ENCODE measurements around the gene APOL3.
"Not testable (repeated sequence)": the region's sequence is repeated elsewhere in the genome, so short reads cannot be mapped to it uniquely, and the experiment has no call there.

Gene APOL3

DNA sequence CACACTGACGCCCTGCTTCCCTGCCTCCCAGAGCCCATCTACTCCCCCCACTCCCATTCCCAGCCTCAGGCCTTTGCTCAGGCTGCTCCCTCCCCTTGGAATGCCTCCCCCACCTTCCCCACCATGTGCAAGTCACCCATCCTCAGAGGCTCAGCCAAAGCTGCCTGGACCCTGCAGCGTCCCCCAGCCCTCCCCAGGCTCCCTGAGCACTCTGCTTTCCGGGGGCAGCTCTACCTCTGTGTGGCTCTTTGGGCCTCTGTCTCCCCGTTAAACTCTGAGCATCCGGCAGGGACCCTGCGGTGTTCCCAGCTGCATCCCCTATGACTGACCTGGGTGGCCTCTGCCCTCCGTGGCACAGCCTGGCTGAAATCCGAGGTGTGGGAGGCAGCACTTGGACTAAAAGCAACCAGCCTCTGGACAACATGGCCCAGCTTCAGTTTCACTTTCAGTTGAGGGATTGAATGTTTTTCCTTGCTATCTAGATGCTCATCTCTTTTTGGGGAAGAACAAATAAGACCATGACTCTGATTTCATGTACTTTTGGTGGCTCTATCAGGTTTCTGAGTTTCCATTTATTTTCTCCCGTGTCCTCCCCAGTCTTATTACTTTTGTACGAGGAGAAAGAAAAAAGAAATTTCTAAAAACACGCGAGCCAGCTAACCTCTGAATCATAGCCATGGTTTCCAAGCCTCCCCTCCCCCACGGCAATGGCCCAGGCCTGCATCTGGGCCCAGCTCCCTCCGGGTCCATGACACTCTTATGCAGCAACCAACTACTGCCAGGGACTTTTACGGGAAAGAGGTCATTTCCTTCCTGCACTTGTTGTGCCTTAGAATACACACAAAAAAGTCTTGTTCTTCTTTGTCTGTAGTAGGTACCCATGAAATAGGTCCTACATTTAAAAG lies 3.8 kb downstream of the APOL3 start:
- DNase-seq: no peak

DNA sequence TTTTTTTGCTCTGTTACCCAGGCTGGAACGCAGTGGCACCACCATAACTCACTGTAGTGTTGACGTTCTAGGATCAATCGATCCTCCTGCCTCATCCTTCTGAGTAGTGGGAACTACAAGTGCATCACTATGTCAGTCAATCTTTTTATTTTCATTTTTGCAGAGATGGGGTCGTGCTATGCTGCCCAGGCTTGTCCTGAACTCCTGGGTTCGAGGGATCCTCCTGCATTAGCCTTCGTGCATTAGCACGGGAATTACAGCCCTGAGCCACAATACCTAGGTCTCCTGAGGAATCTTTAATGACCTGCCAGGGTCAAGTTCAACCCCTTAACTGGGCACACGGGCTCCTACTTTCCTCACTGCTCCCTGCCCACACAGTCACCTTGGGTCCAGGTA lies 4.4 kb downstream of the APOL3 start:
- DNase-seq: no peak

DNA sequence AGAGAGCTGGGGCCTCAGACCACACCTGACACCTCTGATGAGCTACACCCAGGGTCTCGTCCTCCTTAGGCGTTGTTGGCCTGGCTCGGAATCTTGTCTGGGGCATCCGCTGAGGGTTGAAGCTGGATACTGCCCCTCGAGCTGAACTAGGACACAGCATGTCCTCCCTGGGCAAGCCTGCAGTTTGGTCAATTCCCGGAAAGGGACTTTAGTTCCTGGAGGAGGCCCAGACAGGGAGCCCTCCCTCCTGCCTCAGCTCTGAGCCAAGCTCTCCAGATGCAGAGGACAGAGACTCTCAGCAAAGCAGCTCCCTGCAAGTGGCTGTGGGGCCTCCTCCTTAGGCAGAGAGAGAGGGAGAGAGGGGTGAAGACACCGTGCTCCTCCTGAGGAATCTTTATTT lies 4.9 kb downstream of the APOL3 start:
- no peak for DNase-seq

DNA sequence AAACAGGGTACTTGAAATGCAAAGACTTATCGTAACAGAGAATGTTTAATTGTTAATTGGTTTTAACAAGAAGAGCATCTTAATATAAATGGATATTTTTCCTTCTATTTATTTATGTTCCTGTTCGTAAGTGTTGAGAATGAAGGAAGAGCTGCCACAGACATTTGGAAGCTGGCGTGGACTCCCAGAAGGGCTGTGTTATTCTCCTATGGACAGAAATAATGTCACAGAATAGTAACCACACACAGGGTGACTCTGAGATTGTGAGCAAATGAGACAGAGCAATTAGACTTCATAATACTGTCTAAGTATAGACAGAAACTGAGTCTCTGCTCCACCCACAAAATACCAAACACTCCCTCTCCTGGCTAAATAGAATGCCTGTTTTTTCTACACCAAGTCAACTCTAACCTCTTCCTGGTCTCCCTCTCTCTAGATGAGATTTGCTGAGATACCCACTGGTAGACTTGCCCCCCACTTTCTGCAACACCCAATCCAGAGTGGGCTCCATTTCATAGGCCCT lies 6.1 kb downstream of the APOL3 start:
- no peak for DNase-seq

DNA sequence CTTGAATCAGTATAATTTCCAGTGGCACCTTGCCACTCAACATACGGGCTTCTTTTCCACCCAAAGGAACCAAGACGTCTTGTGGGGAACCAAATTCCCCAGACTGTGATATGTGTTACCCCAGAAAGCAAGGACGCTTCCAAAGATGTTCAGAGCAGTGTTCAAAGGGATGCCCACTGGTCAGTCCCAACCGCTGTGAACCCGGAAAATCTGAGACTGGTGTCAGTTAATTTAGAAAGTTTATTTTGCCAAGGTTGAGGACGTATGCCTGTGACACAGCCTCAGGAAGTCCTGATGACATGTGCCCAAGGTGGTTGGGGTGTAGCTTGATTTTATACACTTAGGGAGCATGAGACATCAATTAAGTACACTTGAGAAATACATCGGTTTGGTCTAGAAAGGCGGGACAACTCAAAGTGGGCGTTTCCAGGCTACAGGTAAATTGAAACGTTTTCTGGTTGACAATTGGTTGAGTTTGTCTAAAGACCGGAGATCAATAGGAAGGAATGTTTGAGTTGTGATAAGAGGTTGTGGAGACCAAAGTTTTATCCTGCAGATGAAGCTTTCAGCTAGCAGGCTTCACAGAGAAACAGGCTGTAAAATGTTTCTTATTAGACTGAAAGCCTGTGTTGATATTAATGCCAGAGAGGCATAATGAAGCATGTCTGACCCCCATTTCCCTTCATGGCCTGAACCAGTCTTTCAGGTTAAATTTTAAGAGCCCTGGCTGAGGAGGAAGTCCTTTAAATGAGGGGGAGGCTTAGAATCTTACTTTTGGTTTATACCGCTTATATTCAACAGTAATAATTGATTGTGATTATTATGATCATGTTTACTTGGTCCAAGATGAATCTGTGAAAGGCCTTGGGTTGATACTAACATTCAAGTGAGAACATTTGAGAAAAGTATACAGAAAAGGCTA lies 6.8 kb downstream of the APOL3 start:
- no peak for DNase-seq

DNA sequence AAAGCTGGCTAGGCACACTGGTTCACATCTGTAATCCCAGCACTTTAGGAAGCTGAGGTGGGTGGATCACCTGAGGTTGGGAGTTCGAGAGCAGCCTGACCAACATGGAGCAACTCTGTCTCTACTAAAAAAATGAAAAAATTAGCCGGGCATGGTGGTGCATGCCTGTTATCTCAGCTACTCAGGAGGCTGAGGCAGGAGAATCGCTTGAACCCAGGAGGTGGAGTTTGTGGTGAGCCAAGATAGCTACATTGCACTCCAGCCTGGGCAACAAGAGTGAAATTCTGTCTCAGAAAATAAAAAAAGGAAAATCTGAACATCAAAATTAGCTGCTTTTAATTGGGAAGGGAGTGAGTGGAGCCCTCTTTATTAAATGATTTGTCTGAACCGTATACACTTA lies 7.7 kb downstream of the APOL3 start:
- DNase-seq: not testable (repeated sequence)

DNA sequence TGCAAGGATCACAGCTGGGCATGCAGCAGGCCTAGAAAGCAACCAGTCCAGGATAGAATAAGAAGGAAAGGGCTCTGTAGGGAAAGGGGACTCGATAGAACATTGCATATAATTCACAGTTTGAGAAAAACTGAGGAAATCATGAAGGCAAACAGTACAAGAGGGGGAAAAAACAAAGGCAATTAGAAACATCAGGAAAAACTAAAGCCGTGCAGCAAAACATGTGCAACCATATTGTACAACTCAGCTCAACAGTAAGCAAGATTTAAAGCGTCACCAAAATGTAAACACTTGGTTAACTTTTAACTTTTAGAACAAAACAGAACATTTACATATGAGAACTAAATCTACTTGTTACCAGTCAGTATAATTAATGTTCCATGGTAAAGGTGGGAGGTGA lies 8.5 kb downstream of the APOL3 start:
- no peak for DNase-seq

DNA sequence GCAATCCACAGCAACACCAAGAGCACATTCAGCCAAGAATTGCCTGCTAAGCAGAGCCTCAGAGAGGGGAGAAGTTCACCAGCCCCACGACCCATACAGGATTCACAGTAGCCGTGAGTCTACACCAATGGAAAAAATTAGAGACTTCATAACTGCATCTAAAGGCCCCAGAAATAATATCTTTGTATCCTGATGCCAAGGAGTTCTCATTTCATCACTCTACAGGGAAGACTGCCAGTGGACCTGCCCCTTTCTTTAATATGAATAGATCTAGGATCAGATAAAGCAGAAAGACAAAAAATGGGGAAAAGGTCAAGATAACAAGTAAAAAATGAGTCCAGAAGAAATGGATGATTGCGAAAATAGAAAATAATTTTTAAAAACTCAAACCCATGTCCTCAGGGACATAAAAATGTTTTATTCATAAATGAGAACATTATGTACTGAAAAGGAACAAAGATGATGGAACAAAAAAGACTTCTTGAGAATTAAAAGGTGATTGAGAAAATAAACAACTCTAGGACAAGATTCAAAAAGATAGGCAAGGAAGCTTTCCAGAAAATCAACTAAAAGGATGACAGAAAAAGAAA lies 9.5 kb downstream of the APOL3 start:
- DNase-seq: no peak

DNA sequence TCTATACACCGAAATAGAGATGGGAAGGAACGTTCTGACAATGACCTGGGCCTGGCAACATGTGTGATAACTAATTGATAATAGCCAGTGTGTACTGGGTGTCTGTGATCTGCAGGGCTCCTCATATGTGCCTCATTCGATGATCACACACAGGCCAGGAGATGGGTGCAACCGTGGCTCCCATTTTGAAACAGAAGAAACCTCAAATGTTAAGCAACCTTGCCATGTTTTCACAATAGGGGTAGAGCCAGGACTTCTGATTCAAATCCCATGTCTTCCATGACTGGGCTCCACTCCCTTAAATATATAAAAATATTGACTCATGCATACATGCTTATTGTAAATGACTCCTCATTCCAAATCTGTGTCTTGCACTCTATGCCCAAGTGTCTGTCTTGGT lies 11.1 kb downstream of the APOL3 start:
- no peak for DNase-seq

DNA sequence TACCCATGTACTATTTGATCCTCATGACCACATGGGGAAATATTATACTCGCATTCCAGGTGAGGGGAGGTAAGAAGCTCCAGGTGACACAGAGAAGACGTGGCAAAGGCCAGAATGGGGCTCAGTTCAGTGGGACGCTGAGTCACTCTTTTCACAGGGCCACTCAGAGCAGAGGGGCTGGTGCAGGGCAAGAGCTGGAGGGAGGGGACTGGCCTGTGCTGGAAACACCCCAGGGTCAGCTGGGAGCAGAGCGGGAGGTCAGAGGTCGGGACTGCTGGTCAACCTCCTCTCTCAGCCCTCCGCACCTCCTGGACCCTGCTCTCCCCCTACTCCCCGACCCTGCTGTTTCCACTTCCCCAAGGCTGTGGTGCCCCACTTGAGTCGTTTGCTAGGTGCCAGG lies 12.1 kb downstream of the APOL3 start:
- no peak for DNase-seq

DNA sequence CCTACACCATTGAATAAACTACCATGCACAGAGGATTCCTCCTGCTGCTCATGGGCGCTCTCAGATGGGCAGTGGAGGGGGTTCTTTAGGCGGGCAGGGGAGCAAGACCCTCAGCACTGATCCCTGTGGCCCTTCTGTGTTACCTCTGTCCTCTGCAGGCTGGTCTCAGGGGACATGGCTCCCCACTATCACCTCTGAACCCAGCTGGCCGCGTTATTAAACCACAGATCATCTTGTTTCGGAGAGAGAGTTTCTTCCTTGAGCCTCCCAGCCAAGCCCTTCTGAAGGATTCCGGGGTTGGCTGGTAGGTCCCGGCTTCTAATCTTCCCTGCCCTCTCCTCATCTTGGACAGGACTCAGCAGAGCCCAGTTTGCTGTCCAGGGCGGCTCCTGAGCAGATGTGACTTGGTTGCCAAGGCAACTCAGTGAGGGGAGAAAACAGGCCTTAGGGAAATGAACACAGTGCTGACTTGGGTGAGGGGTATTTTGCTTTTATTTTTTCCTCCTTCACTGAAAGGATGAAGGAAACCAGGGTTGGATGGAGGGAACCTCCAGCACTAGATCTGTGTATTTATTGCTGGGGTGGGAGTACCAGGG lies 13.3 kb downstream of the APOL3 start:
- no peak for DNase-seq

DNA sequence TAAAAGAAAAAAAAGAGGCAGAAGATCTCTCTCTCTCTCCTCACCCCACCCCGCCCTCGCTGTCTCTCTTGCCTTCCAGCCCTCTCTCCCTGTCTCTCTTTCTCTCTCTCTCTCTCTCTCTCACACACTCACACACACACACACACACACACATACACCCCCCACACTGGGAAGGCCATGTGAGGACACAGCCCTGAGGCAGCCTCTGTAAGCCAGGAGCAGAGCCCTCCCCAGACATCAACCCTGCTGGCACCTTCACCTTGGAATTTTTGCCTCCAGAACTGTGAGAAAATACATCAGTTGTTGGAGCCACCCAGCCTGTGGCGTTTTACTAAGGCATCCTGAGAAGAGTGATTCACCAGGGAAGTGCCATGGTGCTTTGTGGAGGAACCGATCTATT lies 14.7 kb downstream of the APOL3 start:
- no peak for DNase-seq

DNA sequence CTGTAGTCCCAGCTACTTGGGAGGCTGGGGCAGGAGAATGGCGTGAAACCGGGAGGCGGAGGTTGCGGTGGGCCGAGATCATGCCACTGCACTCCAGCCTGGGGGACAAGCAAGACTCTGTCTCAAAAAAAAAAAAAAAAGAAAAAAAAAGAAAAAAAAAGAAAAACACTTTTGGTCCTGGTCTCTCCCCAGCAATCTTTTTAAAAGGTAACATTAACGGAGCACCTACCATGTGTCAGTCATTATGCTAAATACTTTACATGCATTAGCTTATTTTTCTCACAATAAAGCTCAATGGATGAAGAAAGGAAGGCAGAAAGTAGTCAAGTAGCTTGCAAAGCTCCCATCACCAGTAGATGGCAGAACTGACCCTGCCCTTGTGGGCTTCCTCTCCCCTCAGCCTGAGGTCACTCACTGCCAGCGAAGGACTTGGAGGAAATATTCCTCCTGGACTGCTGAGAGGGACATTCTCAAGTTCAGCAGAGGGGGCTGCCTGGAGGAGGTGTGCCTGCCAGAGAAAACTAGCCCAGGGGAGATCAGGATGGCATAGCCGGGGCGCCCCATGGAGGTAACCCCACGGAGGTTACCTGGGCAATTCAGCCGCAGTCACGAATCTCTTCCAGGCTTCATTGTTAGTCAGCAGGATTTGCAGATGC lies 15.5 kb downstream of the APOL3 start:
- no peak for DNase-seq

DNA sequence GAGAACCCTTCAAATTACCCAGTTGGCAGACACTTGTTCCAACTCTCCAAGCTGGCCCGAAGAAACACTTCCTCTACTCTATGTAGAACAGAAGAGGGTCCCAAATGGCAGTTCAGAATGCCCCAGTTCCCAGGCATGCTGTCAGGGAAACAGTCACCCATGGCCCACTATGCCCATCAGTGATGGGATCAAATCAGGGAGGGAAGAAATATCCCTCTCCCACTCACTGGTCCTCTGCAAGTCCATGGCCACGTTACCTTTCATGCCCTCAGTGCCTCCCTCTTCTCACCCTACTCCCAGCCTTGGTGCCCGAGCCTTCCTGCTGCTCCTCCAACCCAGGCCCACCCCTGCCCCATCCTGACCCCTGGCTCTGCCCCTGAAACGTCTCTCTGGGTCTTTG lies 16.6 kb downstream of the APOL3 start:
- DNase-seq: no peak

DNA sequence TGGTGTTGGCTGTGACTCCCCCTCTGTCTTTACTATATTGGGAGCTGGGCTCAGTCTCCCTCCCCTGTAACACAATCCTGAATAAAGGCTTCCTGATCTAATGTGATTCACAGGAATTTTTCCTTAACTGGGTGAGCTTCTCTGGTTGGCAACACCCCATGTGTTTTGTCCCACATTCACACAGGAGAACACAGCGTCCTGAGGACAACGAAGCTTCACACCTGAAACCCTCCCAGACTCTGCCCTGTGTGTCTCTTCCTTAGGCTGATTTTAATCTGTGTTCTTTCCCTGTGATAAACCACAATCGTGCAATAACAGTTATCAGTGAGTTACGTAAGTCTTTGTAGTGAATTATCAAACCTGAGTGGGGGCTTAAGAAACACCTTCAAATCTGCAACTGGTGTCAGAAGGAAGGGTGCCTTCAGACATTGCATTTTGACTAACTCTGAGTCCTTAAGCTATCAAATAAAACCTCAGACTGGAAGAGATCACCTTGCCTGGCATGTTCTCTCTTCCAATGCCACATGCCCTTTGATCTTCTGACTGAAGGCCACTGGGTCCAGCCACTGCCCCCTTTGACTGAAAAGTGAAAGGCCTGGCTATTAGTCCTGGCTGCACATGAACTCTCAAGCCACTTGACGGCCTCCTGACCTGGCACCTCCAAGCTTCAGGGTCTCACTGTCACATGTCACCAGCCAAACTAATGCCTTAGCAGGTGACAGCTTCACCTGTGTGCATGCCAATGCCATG lies 17.3 kb downstream of the APOL3 start:
- DNase-seq: no peak

DNA sequence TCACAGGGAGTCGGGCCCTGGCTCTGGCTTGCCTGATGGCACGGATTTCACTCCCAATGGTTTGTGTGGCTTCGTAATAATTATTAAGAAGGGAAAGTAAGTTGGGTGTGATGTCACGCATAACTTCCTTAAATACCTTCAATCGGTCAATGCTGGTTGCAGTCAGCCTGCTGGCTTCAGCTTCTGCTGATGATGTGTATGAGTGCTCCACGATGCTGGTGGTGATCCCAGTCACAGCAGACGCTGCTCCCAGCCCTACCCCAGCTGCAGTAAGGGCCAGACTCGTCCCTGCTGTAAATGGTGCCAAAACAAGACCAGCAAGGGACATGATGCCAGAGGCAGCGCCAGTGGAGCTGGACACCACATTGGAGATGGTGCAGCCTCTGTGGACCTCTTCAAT lies 19.1 kb downstream of the APOL3 start:
- DNase-seq: no peak

DNA sequence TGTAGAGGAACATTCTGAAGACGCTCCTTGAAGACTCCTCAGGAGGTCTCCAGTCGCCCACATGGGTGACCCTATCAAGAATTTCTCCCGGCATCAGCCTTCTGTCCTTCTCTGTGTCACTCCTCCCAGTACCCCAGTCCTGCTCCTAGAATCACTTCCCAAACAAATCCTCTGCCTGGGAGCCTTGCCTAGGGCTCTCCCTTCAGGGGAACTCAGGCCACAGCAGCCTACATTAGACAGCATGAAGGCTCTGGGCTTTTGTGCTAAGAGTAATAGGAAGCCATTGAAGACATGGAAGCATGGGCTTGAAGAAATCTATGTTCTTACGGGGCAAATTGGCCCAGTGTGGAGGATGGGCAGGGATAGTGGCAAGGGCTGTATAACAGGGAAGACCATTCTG lies 21.8 kb downstream of the APOL3 start:
- not testable (repeated sequence) for DNase-seq

DNA sequence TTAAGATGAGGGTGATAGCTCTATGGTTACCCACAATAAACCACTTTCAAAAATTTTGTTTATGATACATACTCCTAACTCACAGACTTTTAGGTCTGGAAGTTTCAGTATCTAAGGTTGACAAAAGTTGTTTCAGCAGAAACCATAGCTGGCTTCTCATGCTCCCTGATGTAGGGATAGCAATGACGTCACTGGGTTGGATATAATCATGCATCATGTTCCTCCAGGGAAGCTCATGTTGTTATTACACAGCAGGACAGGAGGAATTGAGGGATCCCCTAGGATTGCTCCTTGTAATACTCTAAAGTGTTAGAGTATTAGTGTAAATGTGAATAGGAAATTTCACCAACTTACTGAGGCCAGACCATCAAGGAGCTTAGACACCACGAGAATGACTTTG lies 23.6 kb downstream of the APOL3 start:
- DNase-seq: no peak

DNA sequence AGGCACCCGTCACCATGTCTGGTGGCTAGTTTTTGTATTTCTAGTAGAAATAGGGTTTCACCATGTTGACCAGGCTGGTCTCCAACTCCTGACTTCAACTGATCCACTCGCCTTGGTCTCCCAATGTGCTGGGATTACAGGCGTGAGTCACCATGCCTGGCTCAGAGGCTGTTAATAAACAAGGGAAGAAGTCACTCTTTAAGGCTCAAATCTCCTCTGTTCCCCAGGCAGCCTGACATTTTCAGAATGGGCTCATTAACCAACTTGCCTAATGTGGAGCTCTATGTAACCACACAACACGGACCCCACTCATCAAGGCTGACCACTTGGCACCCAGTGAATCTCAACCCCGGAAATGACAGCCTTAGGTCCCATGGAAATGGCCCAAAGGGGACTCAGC lies 24.1 kb downstream of the APOL3 start:
- no peak for DNase-seq

DNA sequence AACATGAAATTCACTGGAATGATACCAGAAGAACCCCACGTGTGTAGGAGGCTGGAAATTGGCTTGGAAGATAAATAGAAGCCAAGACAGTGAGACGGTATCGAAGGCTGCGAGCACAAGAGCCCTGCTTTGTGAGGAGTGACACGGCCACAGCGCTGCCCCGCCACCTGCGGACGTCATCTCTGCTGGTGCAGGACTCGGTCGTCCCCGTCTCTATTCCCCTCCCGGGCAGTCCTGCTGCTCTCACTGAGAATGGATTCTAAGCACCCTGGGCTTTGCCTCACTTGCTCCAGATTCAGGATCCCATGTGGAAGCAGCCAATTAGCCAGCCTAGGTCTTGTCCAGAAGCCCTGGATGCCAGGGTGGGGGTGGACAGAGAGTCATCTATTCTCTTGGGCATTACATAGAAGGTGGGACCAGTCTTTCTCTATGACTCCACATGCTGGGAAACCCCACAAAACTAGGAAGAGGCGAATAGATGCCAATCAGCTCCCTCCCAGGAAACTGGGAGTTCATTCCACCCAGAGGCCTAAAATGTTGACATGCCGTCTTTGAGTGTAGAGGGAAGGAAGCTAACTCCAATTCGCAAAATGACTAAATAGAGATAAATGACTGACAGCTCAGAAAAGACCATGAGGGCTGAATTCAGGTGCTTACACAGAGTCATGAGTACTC lies 25.1 kb downstream of the APOL3 start:
- DNase-seq: no peak

DNA sequence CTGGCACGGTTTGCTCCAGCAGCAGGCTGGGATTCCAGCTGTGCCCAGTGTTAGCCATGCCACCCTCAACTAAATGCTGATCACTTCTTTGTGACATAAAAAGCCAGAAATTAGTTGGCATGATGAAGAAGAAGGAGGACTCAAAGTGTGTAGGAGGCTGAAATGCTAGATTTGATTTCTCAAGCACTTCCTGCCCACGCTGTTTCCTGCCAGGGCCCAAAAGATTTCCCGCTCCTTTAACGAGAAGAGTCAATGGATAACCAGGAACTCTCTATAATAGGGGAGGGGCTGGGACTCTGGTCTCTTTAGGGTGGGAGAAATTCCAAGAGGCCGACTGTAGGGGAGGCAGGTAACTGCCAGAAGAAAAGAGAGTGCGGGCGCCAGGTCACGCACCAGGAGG lies 26.4 kb downstream of the APOL3 start:
- DNase-seq: no peak

All from NCI-H2107 (cell line).